ENCODE data around the gene ETV6. TPM values are rescaled to one million over a fixed set of nuclear protein-coding genes. Genes with fewer than 3 reads are reported as not detected.
A peak's percentile ranks its signal among the peaks of the same experiment; 100 is the strongest.

The ETV6 gene
- total RNA-seq, 6 donors from 2014 or later = 22.2 to 93.2 (median 37.5) TPM

GRCh38 chr12:11863988-11864387 lies 214.5 kb downstream of the ETV6 start:
- Histone ChIP-seq H3K9me3 (peaks cover 0 to 10% (median 7%) of the 10 kb centered on the region in 4 donors), H3K27me3 (no peaks in the 10 kb centered on the region), H3K4me1 (peaks cover 28 to 41% (median 38%) of the 10 kb centered on the region in 4 donors), H3K36me3 (peaks cover 0 to 4% (median 0%) of the 10 kb centered on the region in 4 donors), H3K4me3 (no peak overlapping the region), H3K27ac (peak overlapping the region; percentile 76 to 90 (median 80))
- peak; percentile 69 to 70 for ATAC-seq (ENCODE audit: low FRiP score in 2 of 2)
- TF ChIP-seq, protein P1, sequence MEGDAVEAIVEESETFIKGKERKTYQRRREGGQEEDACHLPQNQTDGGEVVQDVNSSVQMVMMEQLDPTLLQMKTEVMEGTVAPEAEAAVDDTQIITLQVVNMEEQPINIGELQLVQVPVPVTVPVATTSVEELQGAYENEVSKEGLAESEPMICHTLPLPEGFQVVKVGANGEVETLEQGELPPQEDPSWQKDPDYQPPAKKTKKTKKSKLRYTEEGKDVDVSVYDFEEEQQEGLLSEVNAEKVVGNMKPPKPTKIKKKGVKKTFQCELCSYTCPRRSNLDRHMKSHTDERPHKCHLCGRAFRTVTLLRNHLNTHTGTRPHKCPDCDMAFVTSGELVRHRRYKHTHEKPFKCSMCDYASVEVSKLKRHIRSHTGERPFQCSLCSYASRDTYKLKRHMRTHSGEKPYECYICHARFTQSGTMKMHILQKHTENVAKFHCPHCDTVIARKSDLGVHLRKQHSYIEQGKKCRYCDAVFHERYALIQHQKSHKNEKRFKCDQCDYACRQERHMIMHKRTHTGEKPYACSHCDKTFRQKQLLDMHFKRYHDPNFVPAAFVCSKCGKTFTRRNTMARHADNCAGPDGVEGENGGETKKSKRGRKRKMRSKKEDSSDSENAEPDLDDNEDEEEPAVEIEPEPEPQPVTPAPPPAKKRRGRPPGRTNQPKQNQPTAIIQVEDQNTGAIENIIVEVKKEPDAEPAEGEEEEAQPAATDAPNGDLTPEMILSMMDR (IDR thresholded peaks at IDR 0.05) = no peak
- TF ChIP-seq POLR2AphosphoS5 (IDR thresholded peaks at IDR 0.05) = peak; percentile 6 to 54
- no peak for DNase-seq
- WGBS, 2 donors = 46 to 51% methylated on average over 3 of the region's 3 CpGs

DNA sequence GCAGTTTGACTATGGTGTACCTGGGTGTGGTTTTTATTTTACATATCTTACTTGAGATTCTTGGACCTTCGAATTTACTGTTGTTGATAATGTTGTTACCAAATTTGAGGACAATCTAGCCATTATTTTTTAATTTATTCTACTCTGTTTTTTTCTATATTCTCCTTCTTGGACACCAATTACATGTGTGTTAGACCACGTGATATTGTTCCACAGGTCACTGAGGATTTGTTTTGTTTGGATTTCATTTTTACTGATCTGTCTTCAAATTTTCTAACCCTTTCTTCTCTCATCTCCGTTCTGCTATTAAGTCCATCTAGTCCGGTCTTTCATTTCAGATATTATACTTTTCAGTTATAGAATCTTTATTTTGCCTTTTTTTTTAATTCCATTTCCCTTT lies 216.3 kb downstream of the ETV6 start:
- peaks cover 5 to 22% (median 17%) of the 10 kb centered on the region in 4 donors for H3K36me3 ChIP-seq
- no peak overlapping the region for H3K27ac ChIP-seq
- H3K9me3 ChIP-seq = peaks cover 0 to 10% (median 7%) of the 10 kb centered on the region in 4 donors
- TF ChIP-seq, protein P1 (IDR thresholded peaks at IDR 0.05) = no peak
- TF ChIP-seq POLR2A (IDR thresholded peaks at IDR 0.05) (no peak), POLR2AphosphoS5 (IDR thresholded peaks at IDR 0.05) (no peak), EP300 (IDR thresholded peaks at IDR 0.05) (no peak)
- peaks cover 25 to 38% (median 36%) of the 10 kb centered on the region in 4 donors for H3K4me1 ChIP-seq
- H3K27me3 ChIP-seq = no peaks in the 10 kb centered on the region
- 98 to 99% methylated on average over 4 of the region's 4 CpGs for WGBS, 2 donors
- ATAC-seq (ENCODE audit: low FRiP score in 2 of 2) (no peak), DNase-seq (no peak)
- no peak overlapping the region for H3K4me3 ChIP-seq

- Histone ChIP-seq H3K4me3 (no peak overlapping the region), H3K4me1 (peaks cover 9 to 16% (median 14%) of the 10 kb centered on the region in 4 donors), H3K9me3 (peaks cover 0 to 10% (median 7%) of the 10 kb centered on the region in 4 donors), H3K27me3 (no peaks in the 10 kb centered on the region), H3K27ac (no peak overlapping the region), H3K36me3 (peaks cover 5 to 42% (median 20%) of the 10 kb centered on the region in 4 donors)
- DNase-seq (no peak), ATAC-seq (ENCODE audit: low FRiP score in 2 of 2) (no peak)
- WGBS, 2 donors = 95 to 96% methylated on average over 1 of the region's 1 CpG
- no peak for TF ChIP-seq POLR2A (IDR thresholded peaks at IDR 0.05)
- TF ChIP-seq POLR2AphosphoS5 (IDR thresholded peaks at IDR 0.05) = no peak
- TF ChIP-seq, protein P1 (IDR thresholded peaks at IDR 0.05) = no peak
- no peak for TF ChIP-seq EP300 (IDR thresholded peaks at IDR 0.05)
Observed at GRCh38 chr12:11868027-11868426, 218.6 kb downstream of the ETV6 start.

GRCh38 chr12:11869406-11869805 lies 219.9 kb downstream of the ETV6 start:
- Histone ChIP-seq H3K36me3 (peaks cover 5 to 42% (median 20%) of the 10 kb centered on the region in 4 donors), H3K27ac (no peak overlapping the region), H3K9me3 (peaks cover 0 to 10% (median 7%) of the 10 kb centered on the region in 4 donors), H3K27me3 (no peaks in the 10 kb centered on the region), H3K4me3 (no peak overlapping the region), H3K4me1 (peaks cover 0 to 4% (median 2%) of the 10 kb centered on the region in 4 donors)
- TF ChIP-seq POLR2AphosphoS5 (IDR thresholded peaks at IDR 0.05) = no peak
- no peak for TF ChIP-seq POLR2A (IDR thresholded peaks at IDR 0.05)
- TF ChIP-seq, protein P1 (IDR thresholded peaks at IDR 0.05) = no peak
- no peak for TF ChIP-seq EP300 (IDR thresholded peaks at IDR 0.05)
- no peak for ATAC-seq (ENCODE audit: low FRiP score in 2 of 2)
- WGBS, 2 donors = 96 to 97% methylated on average over 13 to 18 of the region's 18 CpGs
- DNase-seq = no peak

DNA sequence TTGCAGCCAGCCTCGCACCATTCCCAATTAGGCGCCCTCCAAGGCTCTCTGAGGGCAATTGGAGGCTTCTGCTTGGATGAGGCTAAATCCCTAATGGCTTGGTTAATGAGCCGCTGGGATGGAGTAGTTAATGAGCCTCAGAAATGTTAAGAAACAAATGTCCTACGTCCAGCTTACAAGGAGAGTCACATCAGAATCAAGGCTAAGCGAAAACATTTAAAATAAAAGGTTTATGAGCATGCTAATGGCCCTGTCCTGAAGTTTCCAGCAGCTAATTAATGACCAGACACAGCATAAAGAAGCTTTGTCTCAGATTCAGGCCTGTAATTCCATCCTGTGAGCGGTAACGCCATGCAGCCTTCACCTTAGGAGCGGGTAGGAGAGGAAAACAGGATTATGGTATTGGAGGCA lies 220.6 kb downstream of the ETV6 start:
- no peak overlapping the region for H3K27ac ChIP-seq
- H3K27me3 ChIP-seq = no peaks in the 10 kb centered on the region
- peaks cover 0 to 10% (median 7%) of the 10 kb centered on the region in 4 donors for H3K9me3 ChIP-seq
- H3K4me1 ChIP-seq = peaks cover 0 to under 1% (median 0%) of the 10 kb centered on the region in 4 donors
- peaks cover 5 to 42% (median 20%) of the 10 kb centered on the region in 4 donors for H3K36me3 ChIP-seq
- TF ChIP-seq, protein P1 (IDR thresholded peaks at IDR 0.05) = no peak
- TF ChIP-seq POLR2AphosphoS5 (IDR thresholded peaks at IDR 0.05) (no peak), POLR2A (IDR thresholded peaks at IDR 0.05) (no peak), EP300 (IDR thresholded peaks at IDR 0.05) (no peak)
- ATAC-seq (ENCODE audit: low FRiP score in 2 of 2) (no peak), DNase-seq (no peak)
- 95 to 96% methylated on average over 8 of the region's 8 CpGs for WGBS, 2 donors
- no peak overlapping the region for H3K4me3 ChIP-seq

All from upper lobe of left lung (tissue), 6 donors.